Measurements from ENCODE around the gene TXNDC5. TPM values are rescaled to one million over a fixed set of nuclear protein-coding genes. Genes with fewer than 3 reads are reported as not detected.

Gene TXNDC5
- total RNA-seq, 8 experiments from 2014 or later = 33.1 to 197 (median 71.2) TPM

Other genes with a start within 250 kb of the TXNDC5 start
- 10 to 100 TPM in 1 of 8 experiments, 1 to 10 TPM in 4, under 1 TPM in 3; 0.51 to 10.9 (median 1.1) TPM for gene BMP6, start 184.7 kb downstream of the TXNDC5 start, total RNA-seq
- 10 to 100 TPM; 10.9 to 21.1 (median 12.2) TPM for gene BLOC1S5, start 153.6 kb upstream of the TXNDC5 start, total RNA-seq
- gene EEF1E1, start 191.8 kb upstream of the TXNDC5 start, total RNA-seq = 10 to 100 TPM; 47.7 to 67.4 (median 57.6) TPM